Activated CD4-positive, alpha-beta T cell treated with anti-CD3 and anti-CD28 coated beads for 48 hours (primary cell): Measurements from ENCODE around the gene PARD3B.
A peak's percentile ranks its signal among the peaks of the same experiment; 100 is the strongest.

ENCODE experiments used
- DNase-seq: peaks from one replicate; pipeline ENCODE4 v3.0.0-alpha.2; 2020

The PARD3B gene

GRCh38 chr2:205161156-205161839 is 616.0 kb downstream of the PARD3B start:
- DNase-seq: no peak

- no peak for DNase-seq
These were observed 621.5 kb downstream of the PARD3B start for GRCh38 chr2:205166745-205167144.

GRCh38 chr2:205169012-205169411 is 623.7 kb downstream of the PARD3B start:
- no peak for DNase-seq

- DNase-seq: no peak
These were observed 624.2 kb downstream of the PARD3B start for GRCh38 chr2:205169464-205169863.

- DNase-seq: no peak
These were observed 625.1 kb downstream of the PARD3B start for GRCh38 chr2:205170399-205170798.

- DNase-seq: no peak
These were observed 626.1 kb downstream of the PARD3B start for GRCh38 chr2:205171261-205171940.

GRCh38 chr2:205175831-205176230 is 630.6 kb downstream of the PARD3B start:
- DNase-seq: no peak

- no peak for DNase-seq
These were observed 631.3 kb downstream of the PARD3B start for GRCh38 chr2:205176546-205176945.

- no peak for DNase-seq
These were observed 632.3 kb downstream of the PARD3B start for GRCh38 chr2:205177546-205177945.

- DNase-seq: no peak
These were observed 635.5 kb downstream of the PARD3B start for GRCh38 chr2:205180730-205181129.

GRCh38 chr2:205187731-205188130 is 642.5 kb downstream of the PARD3B start:
- no peak for DNase-seq

- no peak for DNase-seq
These were observed 643.2 kb downstream of the PARD3B start for GRCh38 chr2:205188239-205189138.

- DNase-seq: no peak
These were observed 644.0 kb downstream of the PARD3B start for GRCh38 chr2:205189301-205189700.

GRCh38 chr2:205190528-205190927 is 645.3 kb downstream of the PARD3B start:
- DNase-seq: no peak

- DNase-seq: no peak
These were observed 648.0 kb downstream of the PARD3B start for GRCh38 chr2:205193125-205193835.

GRCh38 chr2:205193836-205194228 is 648.6 kb downstream of the PARD3B start:
- no peak for DNase-seq

- DNase-seq: peak; percentile 27
These were observed 652.3 kb downstream of the PARD3B start for GRCh38 chr2:205197468-205198139.

GRCh38 chr2:205198140-205198525 is 652.9 kb downstream of the PARD3B start:
- DNase-seq: no peak

GRCh38 chr2:205199165-205199850 is 654.0 kb downstream of the PARD3B start:
- no peak for DNase-seq

- DNase-seq: no peak
These were observed 665.2 kb downstream of the PARD3B start for GRCh38 chr2:205210494-205210893.

- no peak for DNase-seq
These were observed 667.1 kb downstream of the PARD3B start for GRCh38 chr2:205212357-205212756.

- no peak for DNase-seq
These were observed 670.8 kb downstream of the PARD3B start for GRCh38 chr2:205216092-205216491.
